ENCODE measurements around the gene NARS2. TPM values are rescaled to one million over a fixed set of nuclear protein-coding genes. Genes with fewer than 3 reads are reported as not detected.

Gene NARS2
- total and polyA plus RNA-seq, 10 of the 15 experiments (the other 5 are each of a cell fraction or from before 2014, with no cell fraction given) = 22.2 to 45.3 (median 36.3) TPM

- no peak for TF ChIP-seq TBL1XR1 (IDR thresholded peaks at IDR 0.05; ENCODE audit: low read depth, low read length)
- no peak for TF ChIP-seq CBFB (IDR thresholded peaks at IDR 0.05; ENCODE audit: low read depth)
- no peak for TF ChIP-seq ATF3 (IDR thresholded peaks at IDR 0.05; ENCODE audit: borderline replicate concordance, extremely low read depth, low read depth, low read length)
- TF ChIP-seq, protein P1, sequence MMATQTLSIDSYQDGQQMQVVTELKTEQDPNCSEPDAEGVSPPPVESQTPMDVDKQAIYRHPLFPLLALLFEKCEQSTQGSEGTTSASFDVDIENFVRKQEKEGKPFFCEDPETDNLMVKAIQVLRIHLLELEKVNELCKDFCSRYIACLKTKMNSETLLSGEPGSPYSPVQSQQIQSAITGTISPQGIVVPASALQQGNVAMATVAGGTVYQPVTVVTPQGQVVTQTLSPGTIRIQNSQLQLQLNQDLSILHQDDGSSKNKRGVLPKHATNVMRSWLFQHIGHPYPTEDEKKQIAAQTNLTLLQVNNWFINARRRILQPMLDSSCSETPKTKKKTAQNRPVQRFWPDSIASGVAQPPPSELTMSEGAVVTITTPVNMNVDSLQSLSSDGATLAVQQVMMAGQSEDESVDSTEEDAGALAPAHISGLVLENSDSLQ (IDR thresholded peaks at IDR 0.05) = no peak
- no peak for TF ChIP-seq SUZ12 (IDR thresholded peaks at IDR 0.05; ENCODE audit: unreplicated experiment)
- TF ChIP-seq RFX5 (IDR thresholded peaks at IDR 0.05; ENCODE audit: low read depth, low read length) = no peak
- TF ChIP-seq ZBTB4 (CRISPR knock-in tag; IDR thresholded peaks at IDR 0.05) = no peak
These were observed 4.6 kb downstream of the NARS2 start (continued) for GRCh38 chr11:78570031-78570430.
